ENCODE data around the gene MPRIP. TPM values are rescaled to one million over a fixed set of nuclear protein-coding genes. Genes with fewer than 3 reads are reported as not detected.

MPRIP gene
- total RNA-seq, 4 donors from 2014 or later: 141 to 305 (median 291) TPM

- peaks cover 0 to 26% (median 0%) of the 10 kb centered on the region in 3 donors for H3K36me3 ChIP-seq
- TF ChIP-seq POLR2A (IDR thresholded peaks at IDR 0.05) (no peak), CTCF (IDR thresholded peaks at IDR 0.05) (no peak)
- H3K27me3 ChIP-seq: no peaks in the 10 kb centered on the region
- H3K4me1 ChIP-seq: peaks cover 0 to 16% (median 3%) of the 10 kb centered on the region in 4 donors
- peak in 1 of 3 donors; percentile 9 for DNase-seq
- no peak overlapping the region for H3K27ac ChIP-seq
- H3K4me3 ChIP-seq: no peak overlapping the region
- H3K9me3 ChIP-seq: no peaks in the 10 kb centered on the region
Observed at GRCh38 chr17:17086585-17086984, 44.3 kb downstream of the MPRIP start.

- peaks cover 0 to 24% (median 4%) of the 10 kb centered on the region in 4 donors for H3K4me1 ChIP-seq
- H3K27ac ChIP-seq: no peak overlapping the region
- no peaks in the 10 kb centered on the region for H3K9me3 ChIP-seq
- H3K36me3 ChIP-seq: peaks cover 0 to 24% (median 0%) of the 10 kb centered on the region in 3 donors
- TF ChIP-seq POLR2A (IDR thresholded peaks at IDR 0.05) (no peak), CTCF (IDR thresholded peaks at IDR 0.05) (no peak)
- no peak overlapping the region for H3K4me3 ChIP-seq
- peak in 1 of 3 donors; percentile 36 for DNase-seq
- no peaks in the 10 kb centered on the region for H3K27me3 ChIP-seq
Observed at GRCh38 chr17:17087424-17088015, 45.3 kb downstream of the MPRIP start.

GRCh38 chr17:17088086-17088485 is 45.8 kb downstream of the MPRIP start:
- no peak for TF ChIP-seq CTCF (IDR thresholded peaks at IDR 0.05)
- no peak for TF ChIP-seq POLR2A (IDR thresholded peaks at IDR 0.05)
- no peak overlapping the region for H3K27ac ChIP-seq
- H3K4me1 ChIP-seq: peaks cover 0 to 30% (median 4%) of the 10 kb centered on the region in 4 donors
- no peak overlapping the region for H3K4me3 ChIP-seq
- H3K27me3 ChIP-seq: no peaks in the 10 kb centered on the region
- DNase-seq: peak in 1 of 3 donors; percentile 39
- peaks cover 0 to 19% (median 0%) of the 10 kb centered on the region in 3 donors for H3K36me3 ChIP-seq
- H3K9me3 ChIP-seq: no peaks in the 10 kb centered on the region

- Histone ChIP-seq H3K9me3 (no peaks in the 10 kb centered on the region), H3K4me3 (no peak overlapping the region), H3K27ac (no peak overlapping the region), H3K27me3 (no peaks in the 10 kb centered on the region), H3K36me3 (peaks cover 0 to 17% (median 0%) of the 10 kb centered on the region in 3 donors), H3K4me1 (peaks cover 0 to 37% (median 4%) of the 10 kb centered on the region in 4 donors)
- DNase-seq: peak in 2 of 3 donors; percentile 20 to 45
- TF ChIP-seq CTCF (IDR thresholded peaks at IDR 0.05): no peak
- no peak for TF ChIP-seq POLR2A (IDR thresholded peaks at IDR 0.05)
Observed at GRCh38 chr17:17088541-17089525, 46.6 kb downstream of the MPRIP start.

- H3K4me1 ChIP-seq: peaks cover 0 to 38% (median 4%) of the 10 kb centered on the region in 4 donors
- TF ChIP-seq CTCF (IDR thresholded peaks at IDR 0.05) (no peak), POLR2A (IDR thresholded peaks at IDR 0.05) (no peak)
Observed at GRCh38 chr17:17089796-17090641, 47.8 kb downstream of the MPRIP start.

More at GRCh38 chr17:17089796-17090641, 47.8 kb downstream of the MPRIP start:
- H3K4me3 ChIP-seq: no peak overlapping the region
- H3K36me3 ChIP-seq: peaks cover 0 to 14% (median 0%) of the 10 kb centered on the region in 3 donors
- DNase-seq: peak in 2 of 3 donors; percentile 54 to 65
- H3K27me3 ChIP-seq: no peaks in the 10 kb centered on the region
- no peaks in the 10 kb centered on the region for H3K9me3 ChIP-seq
- peak overlapping the region in 2 of 4 donors; percentile 33 to 81 for H3K27ac ChIP-seq

Measured in Peyer's patch (tissue), 4 donors.